GM12872 (cell line): ENCODE data around the gene PDE7B.

Experiments
- CTCF ChIP-seq: IDR thresholded peaks from 3 replicates; pipeline ENCODE4 v1.5.1; 2011; ENCODE audit warnings: low read depth, mild to moderate bottlenecking, low read length, moderate library complexity; ENCODE audit not compliant: insufficient read depth

The PDE7B gene

GRCh38 chr6:136160250-136160649 is 308.7 kb downstream of the PDE7B start:
- TF ChIP-seq CTCF: no peak

GRCh38 chr6:136161950-136162349 is 310.4 kb downstream of the PDE7B start:
- TF ChIP-seq CTCF: no peak

GRCh38 chr6:136163260-136163659 is 311.8 kb downstream of the PDE7B start:
- TF ChIP-seq CTCF: no peak

- no peak for TF ChIP-seq CTCF
Observed at GRCh38 chr6:136166815-136167214, 315.3 kb downstream of the PDE7B start.

GRCh38 chr6:136169394-136170148 is 318.1 kb downstream of the PDE7B start:
- TF ChIP-seq CTCF: no peak

GRCh38 chr6:136171231-136171630 is 319.7 kb downstream of the PDE7B start:
- TF ChIP-seq CTCF: no peak

GRCh38 chr6:136173519-136174507 is 322.3 kb downstream of the PDE7B start:
- TF ChIP-seq CTCF: no peak
